ENCODE results near the gene PCBP4.

DNA sequence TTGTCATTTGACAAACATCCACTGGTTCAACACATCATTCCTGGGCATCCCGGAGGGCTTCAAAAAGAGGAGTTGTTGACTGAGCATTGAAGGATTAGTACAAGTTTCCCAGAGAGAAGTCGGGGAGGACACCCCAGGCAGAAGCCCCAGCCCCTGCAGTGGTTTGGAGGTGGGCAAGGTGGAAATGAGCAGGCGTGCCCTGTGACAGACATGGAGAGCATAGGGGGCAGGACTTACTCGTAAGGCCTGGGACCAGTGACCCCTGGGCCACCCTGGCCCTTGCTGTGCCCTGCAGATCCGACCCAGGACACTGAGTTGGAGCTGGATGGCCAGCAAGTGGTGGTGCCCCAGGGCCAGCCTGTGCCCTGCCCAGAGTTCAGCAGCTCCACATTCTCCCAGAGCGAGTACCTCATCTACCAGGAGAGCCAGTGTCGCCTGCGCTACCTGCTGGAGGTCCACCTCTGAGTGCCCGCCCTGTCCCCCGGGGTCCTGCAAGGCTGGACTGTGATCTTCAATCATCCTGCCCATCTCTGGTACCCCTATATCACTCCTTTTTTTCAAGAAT lies 19.2 kb downstream of the PCBP4 start:
- TF ChIP-seq, protein P1, sequence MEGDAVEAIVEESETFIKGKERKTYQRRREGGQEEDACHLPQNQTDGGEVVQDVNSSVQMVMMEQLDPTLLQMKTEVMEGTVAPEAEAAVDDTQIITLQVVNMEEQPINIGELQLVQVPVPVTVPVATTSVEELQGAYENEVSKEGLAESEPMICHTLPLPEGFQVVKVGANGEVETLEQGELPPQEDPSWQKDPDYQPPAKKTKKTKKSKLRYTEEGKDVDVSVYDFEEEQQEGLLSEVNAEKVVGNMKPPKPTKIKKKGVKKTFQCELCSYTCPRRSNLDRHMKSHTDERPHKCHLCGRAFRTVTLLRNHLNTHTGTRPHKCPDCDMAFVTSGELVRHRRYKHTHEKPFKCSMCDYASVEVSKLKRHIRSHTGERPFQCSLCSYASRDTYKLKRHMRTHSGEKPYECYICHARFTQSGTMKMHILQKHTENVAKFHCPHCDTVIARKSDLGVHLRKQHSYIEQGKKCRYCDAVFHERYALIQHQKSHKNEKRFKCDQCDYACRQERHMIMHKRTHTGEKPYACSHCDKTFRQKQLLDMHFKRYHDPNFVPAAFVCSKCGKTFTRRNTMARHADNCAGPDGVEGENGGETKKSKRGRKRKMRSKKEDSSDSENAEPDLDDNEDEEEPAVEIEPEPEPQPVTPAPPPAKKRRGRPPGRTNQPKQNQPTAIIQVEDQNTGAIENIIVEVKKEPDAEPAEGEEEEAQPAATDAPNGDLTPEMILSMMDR (conservative IDR thresholded peaks at IDR 0.05; ENCODE audit: low read length): no peak
- TF ChIP-seq EZH2phosphoT487 (IDR thresholded peaks at IDR 0.05; ENCODE audit: borderline replicate concordance, low read depth, low read length): no peak
